HCT116 (cell line): ENCODE measurements around the gene ADORA1. TPM values are rescaled to one million over a fixed set of nuclear protein-coding genes. Genes with fewer than 3 reads are reported as not detected.

Source experiments
- ATAC-seq: fragments of 200-7000 bp; cut with Tn5 transposase; 2 replicates; pipeline ENCODE4 v1.9.1; 2020; ENCODE audit warnings: mild to moderate bottlenecking, moderate library complexity
- BruUV-seq: library from RNA; stranded (reverse); fragments of 400-500 nt; replicated peaks from 2 replicates; lab custom pipeline; 2021; lab: Mats Ljungman, UMichigan
- CTCF ChIA-PET: fragments of 300-600 bp; sonication (Branson Sonifier 250); formaldehyde crosslinking; loops from one replicate; lab custom pipeline; 2021; ENCODE audit warnings: antibody characterized with exemption; lab: Charles Lee
- POLR2A ChIA-PET: fragments of 300-600, 350-600 bp; sonication (Branson Sonifier 250); formaldehyde crosslinking; loops from one replicate; lab custom pipeline; 2021; ENCODE audit warnings: antibody characterized with exemption; lab: Charles Lee
- RAD21 ChIA-PET, 2 experiments: fragments of 300-600 bp; sonication (Branson Sonifier 250); formaldehyde crosslinking; loops; one replicate each; lab custom pipeline; 2023; ENCODE audit warnings: low total read pairs in 2 of 2; ENCODE audit not compliant: uncharacterized antibody in 2 of 2, unreplicated experiment in 2 of 2, low non-redundant PET in 1 of 2; lab: Charles Lee
- DNase-seq: peaks from one replicate; pipeline ENCODE4 v3.0.0-alpha.2; 2010; ENCODE audit warnings: low read depth, low spot score
- H2AFZ ChIP-seq: fragments of 200-600 bp; shearing (Covaris generic), sonication (generic); 2 replicates; pipeline ENCODE4 v1.6.1; 2017; ENCODE audit warnings: low read depth, mixed run types, mixed read lengths, antibody characterized with exemption, low read length; ENCODE audit not compliant: poor library complexity, severe bottlenecking
- H3K27ac ChIP-seq: 2 replicates; pipeline ENCODE4 v1.5.1; 2012; ENCODE audit warnings: low read depth, low read length
- H3K27me3 ChIP-seq: fragments of 200-600 bp; sonication (generic); 2 replicates; pipeline ENCODE4 v1.6.1; 2016; ENCODE audit warnings: mixed run types, low read length, mixed read lengths; ENCODE audit not compliant: insufficient read depth
- H3K36me3 ChIP-seq, 2 experiments: fragments of 200-500 bp in 1 of 2; fragments of 200-600 bp in 1 of 2; sonication (Bioruptor generic) in 1 of 2; sonication (generic) in 1 of 2; 2 replicates each; pipeline versions ENCODE4 v1.5.1 to v1.6.1; 2014 to 2016; ENCODE audit warnings: low read length in 2 of 2, inconsistent platforms in 1 of 2, mixed read lengths in 1 of 2, mixed run types in 1 of 2; ENCODE audit not compliant: insufficient read depth in 2 of 2, control insufficient read depth in 1 of 2
- H3K4me1 ChIP-seq, 2 experiments: fragments of 200-600 bp in 1 of 2; sonication (generic) in 1 of 2; 2 replicates each; pipeline versions ENCODE4 v1.5.1 to v1.6.1; 2012 to 2017; ENCODE audit warnings: low read length in 2 of 2, inconsistent platforms in 1 of 2, mild to moderate bottlenecking in 1 of 2, mixed read lengths in 1 of 2, mixed run types in 1 of 2, moderate library complexity in 1 of 2; ENCODE audit not compliant: insufficient read depth in 2 of 2, control insufficient read depth in 1 of 2
- H3K4me2 ChIP-seq: fragments of 200-600 bp; sonication (generic); 2 replicates; pipeline ENCODE4 v1.6.1; 2017; ENCODE audit warnings: mixed run types, low read length, mixed read lengths
- H3K4me3 ChIP-seq, 2 experiments: fragments of 200-600 bp in 1 of 2; sonication (generic) in 1 of 2; replicated peaks in 1 of 2; 2 replicates each; pipeline ENCODE4 v1.5.1; 2011 to 2016; ENCODE audit warnings: low read length in 2 of 2, control low read depth in 1 of 2, low read depth in 1 of 2, mild to moderate bottlenecking in 1 of 2, mixed read lengths in 1 of 2, mixed run types in 1 of 2
- H3K79me2 ChIP-seq: fragments of 200-600 bp; sonication (generic); 2 replicates; pipeline ENCODE4 v1.6.1; 2017; ENCODE audit warnings: mild to moderate bottlenecking, mixed run types, low read length, moderate library complexity, mixed read lengths; ENCODE audit not compliant: insufficient read depth
- H3K9ac ChIP-seq: fragments of 200-600 bp; sonication (generic); 2 replicates; pipeline ENCODE4 v1.6.1; 2016; ENCODE audit warnings: low read length, mixed read lengths
- H3K9me2 ChIP-seq: fragments of 200-600 bp; sonication (generic), shearing (Covaris generic); 2 replicates; pipeline ENCODE4 v1.6.1; 2017; ENCODE audit warnings: mixed run types, mild to moderate bottlenecking, moderate library complexity; ENCODE audit not compliant: insufficient read depth
- H3K9me3 ChIP-seq, 2 experiments: fragments of 200-500 bp in 1 of 2; fragments of 200-600 bp in 1 of 2; sonication (Bioruptor generic) in 1 of 2; sonication (generic) in 1 of 2; 2 replicates each; pipeline ENCODE4 v1.6.1; 2014 to 2017; ENCODE audit warnings: low read length in 2 of 2, mixed read lengths in 2 of 2, inconsistent platforms in 1 of 2, low read depth in 1 of 2, mild to moderate bottlenecking in 1 of 2, mixed run types in 1 of 2, moderate library complexity in 1 of 2; ENCODE audit not compliant: control insufficient read depth in 1 of 2, insufficient read depth in 1 of 2
- H4K20me1 ChIP-seq: fragments of 200-600 bp; sonication (generic), shearing (Covaris generic); 2 replicates; pipeline ENCODE4 v1.6.1; 2017; ENCODE audit warnings: mixed run types, mild to moderate bottlenecking, moderate library complexity; ENCODE audit not compliant: insufficient read depth
- CEBPB ChIP-seq: IDR thresholded peaks from 2 replicates; pipeline ENCODE4 v1.6.1; 2012; ENCODE audit warnings: low read depth
- EGR1 ChIP-seq: IDR thresholded peaks from 2 replicates; pipeline ENCODE4 v1.6.1; 2012; ENCODE audit warnings: low read depth
- FOSL1 ChIP-seq: IDR thresholded peaks from 2 replicates; pipeline ENCODE4 v1.6.1; 2012; ENCODE audit warnings: low read depth
- JUND ChIP-seq: IDR thresholded peaks from 2 replicates; pipeline ENCODE4 v1.6.1; 2012
- POLR2A ChIP-seq: IDR thresholded peaks from 2 replicates; pipeline ENCODE4 v1.7.0; 2011; ENCODE audit warnings: borderline replicate concordance; ENCODE audit not compliant: insufficient read depth, insufficient read length; ENCODE audit errors: extremely low read depth
- POLR2AphosphoS5 ChIP-seq: IDR thresholded peaks from 2 replicates; pipeline ENCODE4 v1.6.1; 2011; ENCODE audit warnings: mild to moderate bottlenecking, low read depth, low read length, moderate library complexity
- RAD21 ChIP-seq: IDR thresholded peaks from 2 replicates; pipeline ENCODE4 v1.6.1; 2012; ENCODE audit warnings: low read depth, mild to moderate bottlenecking
- SIN3A ChIP-seq: IDR thresholded peaks from 2 replicates; pipeline ENCODE4 v1.6.1; 2012; ENCODE audit warnings: low read depth
- SP1 ChIP-seq: IDR thresholded peaks from 2 replicates; pipeline ENCODE4 v1.6.1; 2012; ENCODE audit warnings: low read depth
- SRF ChIP-seq: IDR thresholded peaks from 2 replicates; pipeline ENCODE4 v1.6.1; 2012; ENCODE audit warnings: low read depth
- YY1 ChIP-seq: IDR thresholded peaks from 2 replicates; pipeline ENCODE4 v1.6.1; 2011; ENCODE audit warnings: low read length, low read depth, moderate library complexity, mild to moderate bottlenecking; ENCODE audit not compliant: insufficient replicate concordance; ENCODE audit errors: extremely low read depth
- ZFX ChIP-seq: fragments of 450-650 bp; IDR thresholded peaks from 2 replicates; pipeline ENCODE4 v1.6.1; 2017
- ZNF274 ChIP-seq: fragments of 200-500 bp; sonication (Bioruptor generic); IDR thresholded peaks from 2 replicates; pipeline ENCODE4 v1.6.1; 2014; ENCODE audit warnings: mild to moderate bottlenecking, low read depth, low read length, inconsistent platforms
- intact Hi-C: fragments of 100-400 bp; cut with micrococcal nuclease; formaldehyde crosslinking; loops from 2 replicates; pipeline ENCODE4 v1.10.0; 2022
- total RNA-seq: library from RNA; stranded (reverse); gene quantifications from one replicate; pipeline ENCODE4 v1.2.1, GENCODE V29; 2021; ENCODE audit not compliant: unreplicated experiment
- TF ChIP-seq, protein P1 (sequence below): IDR thresholded peaks from 2 replicates; pipeline ENCODE4 v1.6.1; 2011; ENCODE audit warnings: mild to moderate bottlenecking, low read length, moderate library complexity; ENCODE audit not compliant: insufficient replicate concordance; ENCODE audit errors: extremely low read depth
- TF ChIP-seq, protein P2 (sequence below): IDR thresholded peaks from 2 replicates; pipeline ENCODE4 v1.6.1; 2012; ENCODE audit warnings: low read depth
- TF ChIP-seq, protein P3 (sequence below): IDR thresholded peaks from 2 replicates; pipeline ENCODE4 v1.6.1; 2012
- TF ChIP-seq, protein P4 (sequence below): IDR thresholded peaks from 2 replicates; pipeline ENCODE4 v1.6.1; 2012
- TF ChIP-seq, protein P5 (sequence below), 3 experiments: fragments of 200-600 bp in 1 of 3; sonication (generic) in 1 of 3; IDR thresholded peaks in 2 of 3; conservative IDR thresholded peaks in 1 of 3; 2 replicates each; pipeline ENCODE4 v1.5.1; 2012 to 2017; ENCODE audit warnings: low read depth in 2 of 3, low read length in 2 of 3, antibody characterized with exemption in 1 of 3, borderline replicate concordance in 1 of 3, control low read depth in 1 of 3, mild to moderate bottlenecking in 1 of 3, mixed read lengths in 1 of 3, mixed run types in 1 of 3, moderate library complexity in 1 of 3; ENCODE audit not compliant: insufficient read depth in 1 of 3

The ADORA1 gene
- total RNA-seq, 1 experiment from 2014 or later = 2.8 TPM

DNA sequence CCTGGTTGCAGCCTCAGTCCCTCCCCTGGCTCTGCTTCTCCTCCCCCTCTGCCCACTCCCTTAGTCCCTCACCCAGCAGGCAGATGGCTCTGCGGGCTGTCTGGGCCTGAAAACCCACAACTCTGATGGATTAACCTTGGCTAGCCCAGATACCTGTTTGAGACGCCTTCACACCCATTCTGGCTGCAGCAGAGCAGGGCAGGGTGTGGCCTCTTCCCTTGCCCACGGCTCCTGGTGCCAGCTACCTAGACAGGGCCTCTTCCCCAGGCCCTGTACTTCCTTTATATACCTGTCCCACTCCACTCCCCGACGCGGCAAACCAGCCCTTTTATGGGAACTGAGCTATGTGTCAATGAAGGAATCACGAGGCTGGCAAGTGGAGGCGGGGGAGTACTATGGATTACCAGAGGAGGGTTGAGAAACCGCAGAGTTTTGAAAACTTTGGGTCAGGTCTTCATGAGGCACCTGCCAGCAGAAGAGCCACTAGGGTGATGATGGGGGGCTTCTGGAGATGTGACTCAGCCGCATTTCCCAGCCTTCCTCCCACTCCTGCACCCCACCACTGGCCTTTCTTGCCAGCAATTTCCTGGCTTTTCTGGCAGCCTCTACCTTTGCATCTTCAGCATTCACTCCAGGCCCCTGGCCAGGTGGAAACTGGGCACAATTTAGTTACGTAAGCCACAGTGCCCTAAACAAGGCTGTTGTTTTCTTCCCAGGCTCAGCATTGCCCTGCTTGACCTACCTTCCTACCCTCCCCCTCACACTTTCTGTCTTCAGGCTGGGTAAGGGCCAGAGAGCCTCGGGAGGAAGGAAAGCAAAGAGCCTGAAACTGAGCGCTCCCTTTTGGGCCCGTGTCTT, 59.1 kb downstream of the ADORA1 start, which contains the start of gene CHI3L1:
Gene CHI3L1, minus strand, starts transcription at position 259 of the 858 bp plus-strand sequence. Its CDS starts 81 bp downstream, at position 178.
- ChIA-PET RAD21 (interaction anchor here in 1 of 2 experiments (0.7 kb wide), 1 partner anchor 13 kb away, joined by 7 read pairs; no protein-coding TSS in a partner anchor), POLR2A (no interaction called here), CTCF (interaction anchor here (0.8 kb wide), 1 partner anchor 15 kb away, joined by 6 read pairs; no protein-coding TSS in a partner anchor)
- Histone ChIP-seq H3K9ac (no peak within 1 kb of the TSS), H3K9me2 (no peaks in the 10 kb centered on the region), H3K9me3 (no peaks in the 10 kb centered on the region), H3K4me2 (0 out of 2 replicates have a peak within 1 kb of the TSS, but pooled peaks have one; percentile 0), H3K27ac (no peak within 1 kb of the TSS), H3K27me3 (no peaks in the 10 kb centered on the region), H3K4me3 (no peak within 1 kb of the TSS), H3K36me3 (no peaks in the 10 kb centered on the region), H3K4me1 (peaks cover 0 to 24% of the 10 kb centered on the region in 2 experiments; a peak in 2 of 4 replicates), H3K79me2 (no peaks in the 10 kb centered on the region), H4K20me1 (no peaks in the 10 kb centered on the region), H2AFZ (no peak within 1 kb of the TSS)
- no TSS peak for BruUV-seq
- intact Hi-C loops = no loop called here
- no peak for TF ChIP-seq SRF
- no peak for TF ChIP-seq POLR2AphosphoS5
- TF ChIP-seq, protein P1, sequence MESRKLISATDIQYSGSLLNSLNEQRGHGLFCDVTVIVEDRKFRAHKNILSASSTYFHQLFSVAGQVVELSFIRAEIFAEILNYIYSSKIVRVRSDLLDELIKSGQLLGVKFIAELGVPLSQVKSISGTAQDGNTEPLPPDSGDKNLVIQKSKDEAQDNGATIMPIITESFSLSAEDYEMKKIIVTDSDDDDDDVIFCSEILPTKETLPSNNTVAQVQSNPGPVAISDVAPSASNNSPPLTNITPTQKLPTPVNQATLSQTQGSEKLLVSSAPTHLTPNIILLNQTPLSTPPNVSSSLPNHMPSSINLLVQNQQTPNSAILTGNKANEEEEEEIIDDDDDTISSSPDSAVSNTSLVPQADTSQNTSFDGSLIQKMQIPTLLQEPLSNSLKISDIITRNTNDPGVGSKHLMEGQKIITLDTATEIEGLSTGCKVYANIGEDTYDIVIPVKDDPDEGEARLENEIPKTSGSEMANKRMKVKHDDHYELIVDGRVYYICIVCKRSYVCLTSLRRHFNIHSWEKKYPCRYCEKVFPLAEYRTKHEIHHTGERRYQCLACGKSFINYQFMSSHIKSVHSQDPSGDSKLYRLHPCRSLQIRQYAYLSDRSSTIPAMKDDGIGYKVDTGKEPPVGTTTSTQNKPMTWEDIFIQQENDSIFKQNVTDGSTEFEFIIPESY = no peak
- TF ChIP-seq POLR2A = no peak
- TF ChIP-seq, protein P2, sequence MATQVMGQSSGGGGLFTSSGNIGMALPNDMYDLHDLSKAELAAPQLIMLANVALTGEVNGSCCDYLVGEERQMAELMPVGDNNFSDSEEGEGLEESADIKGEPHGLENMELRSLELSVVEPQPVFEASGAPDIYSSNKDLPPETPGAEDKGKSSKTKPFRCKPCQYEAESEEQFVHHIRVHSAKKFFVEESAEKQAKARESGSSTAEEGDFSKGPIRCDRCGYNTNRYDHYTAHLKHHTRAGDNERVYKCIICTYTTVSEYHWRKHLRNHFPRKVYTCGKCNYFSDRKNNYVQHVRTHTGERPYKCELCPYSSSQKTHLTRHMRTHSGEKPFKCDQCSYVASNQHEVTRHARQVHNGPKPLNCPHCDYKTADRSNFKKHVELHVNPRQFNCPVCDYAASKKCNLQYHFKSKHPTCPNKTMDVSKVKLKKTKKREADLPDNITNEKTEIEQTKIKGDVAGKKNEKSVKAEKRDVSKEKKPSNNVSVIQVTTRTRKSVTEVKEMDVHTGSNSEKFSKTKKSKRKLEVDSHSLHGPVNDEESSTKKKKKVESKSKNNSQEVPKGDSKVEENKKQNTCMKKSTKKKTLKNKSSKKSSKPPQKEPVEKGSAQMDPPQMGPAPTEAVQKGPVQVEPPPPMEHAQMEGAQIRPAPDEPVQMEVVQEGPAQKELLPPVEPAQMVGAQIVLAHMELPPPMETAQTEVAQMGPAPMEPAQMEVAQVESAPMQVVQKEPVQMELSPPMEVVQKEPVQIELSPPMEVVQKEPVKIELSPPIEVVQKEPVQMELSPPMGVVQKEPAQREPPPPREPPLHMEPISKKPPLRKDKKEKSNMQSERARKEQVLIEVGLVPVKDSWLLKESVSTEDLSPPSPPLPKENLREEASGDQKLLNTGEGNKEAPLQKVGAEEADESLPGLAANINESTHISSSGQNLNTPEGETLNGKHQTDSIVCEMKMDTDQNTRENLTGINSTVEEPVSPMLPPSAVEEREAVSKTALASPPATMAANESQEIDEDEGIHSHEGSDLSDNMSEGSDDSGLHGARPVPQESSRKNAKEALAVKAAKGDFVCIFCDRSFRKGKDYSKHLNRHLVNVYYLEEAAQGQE = no peak
- no peak for TF ChIP-seq FOSL1
- no peak for TF ChIP-seq ZFX
- no peak for TF ChIP-seq YY1
- TF ChIP-seq CEBPB = no peak
- no peak for TF ChIP-seq SP1
- no peak for TF ChIP-seq JUND
- TF ChIP-seq, protein P3, sequence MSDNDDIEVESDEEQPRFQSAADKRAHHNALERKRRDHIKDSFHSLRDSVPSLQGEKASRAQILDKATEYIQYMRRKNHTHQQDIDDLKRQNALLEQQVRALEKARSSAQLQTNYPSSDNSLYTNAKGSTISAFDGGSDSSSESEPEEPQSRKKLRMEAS = no peak
- no peak for TF ChIP-seq ZNF274
- TF ChIP-seq, protein P4, sequence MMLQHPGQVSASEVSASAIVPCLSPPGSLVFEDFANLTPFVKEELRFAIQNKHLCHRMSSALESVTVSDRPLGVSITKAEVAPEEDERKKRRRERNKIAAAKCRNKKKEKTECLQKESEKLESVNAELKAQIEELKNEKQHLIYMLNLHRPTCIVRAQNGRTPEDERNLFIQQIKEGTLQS = no peak
- no peak for TF ChIP-seq SIN3A
- TF ChIP-seq RAD21 = no peak
- TF ChIP-seq, protein P5, sequence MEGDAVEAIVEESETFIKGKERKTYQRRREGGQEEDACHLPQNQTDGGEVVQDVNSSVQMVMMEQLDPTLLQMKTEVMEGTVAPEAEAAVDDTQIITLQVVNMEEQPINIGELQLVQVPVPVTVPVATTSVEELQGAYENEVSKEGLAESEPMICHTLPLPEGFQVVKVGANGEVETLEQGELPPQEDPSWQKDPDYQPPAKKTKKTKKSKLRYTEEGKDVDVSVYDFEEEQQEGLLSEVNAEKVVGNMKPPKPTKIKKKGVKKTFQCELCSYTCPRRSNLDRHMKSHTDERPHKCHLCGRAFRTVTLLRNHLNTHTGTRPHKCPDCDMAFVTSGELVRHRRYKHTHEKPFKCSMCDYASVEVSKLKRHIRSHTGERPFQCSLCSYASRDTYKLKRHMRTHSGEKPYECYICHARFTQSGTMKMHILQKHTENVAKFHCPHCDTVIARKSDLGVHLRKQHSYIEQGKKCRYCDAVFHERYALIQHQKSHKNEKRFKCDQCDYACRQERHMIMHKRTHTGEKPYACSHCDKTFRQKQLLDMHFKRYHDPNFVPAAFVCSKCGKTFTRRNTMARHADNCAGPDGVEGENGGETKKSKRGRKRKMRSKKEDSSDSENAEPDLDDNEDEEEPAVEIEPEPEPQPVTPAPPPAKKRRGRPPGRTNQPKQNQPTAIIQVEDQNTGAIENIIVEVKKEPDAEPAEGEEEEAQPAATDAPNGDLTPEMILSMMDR (IDR thresholded peaks at IDR 0.05 in 2 of 3, conservative IDR thresholded peaks at IDR 0.05 in 1 of 3; ENCODE audit: borderline replicate concordance in 1 of 3, insufficient read depth in 1 of 3, low read depth in 2 of 3, low read length in 2 of 3) = no peak
- no peak for TF ChIP-seq EGR1
- ATAC-seq (peak; percentile 41; the same call in 1 of the 2 replicates), DNase-seq (no peak)
